Measurements from ENCODE around the gene MAN2B1.
A peak's percentile ranks its signal among the peaks of the same experiment; 100 is the strongest.
"Not testable (repeated sequence)": the region's sequence is repeated elsewhere in the genome, so short reads cannot be mapped to it uniquely, and the experiment has no call there.

MAN2B1 gene

GRCh38 chr19:12689581-12690216, 23.2 kb upstream of the MAN2B1 start:
- no peak for DNase-seq (ENCODE audit: low read depth in 2 of 3, low spot score in 2 of 3)

- no peak for DNase-seq (ENCODE audit: low read depth in 2 of 3, low spot score in 2 of 3)
Observed at GRCh38 chr19:12689012-12689411, 22.5 kb upstream of the MAN2B1 start.

- DNase-seq (ENCODE audit: low read depth in 2 of 3, low spot score in 2 of 3): no peak
Observed at GRCh38 chr19:12687496-12688196, 21.1 kb upstream of the MAN2B1 start, which contains the start of gene GNG14. Gene GNG14 (plus strand): TSS chr19:12687998. CDS start chr19:12688049, 51 bp downstream.

GRCh38 chr19:12685831-12686230, 19.3 kb upstream of the MAN2B1 start:
- DNase-seq (ENCODE audit: low read depth in 2 of 3, low spot score in 2 of 3): no peak

GRCh38 chr19:12681074-12681987, 14.8 kb upstream of the MAN2B1 start, which contains the start of gene DHPS:
Gene DHPS (minus strand): TSS chr19:12681880. CDS start chr19:12681766, 114 bp downstream.
- peak; percentile 70 to 80 (median 73) for DNase-seq (ENCODE audit: low read depth in 2 of 3, low spot score in 2 of 3)

- DNase-seq (ENCODE audit: low read depth in 2 of 3, low spot score in 2 of 3): no peak
Observed at GRCh38 chr19:12680034-12680433, 13.5 kb upstream of the MAN2B1 start.

GRCh38 chr19:12678039-12678438, 11.5 kb upstream of the MAN2B1 start:
- not testable (repeated sequence) for DNase-seq (ENCODE audit: low read depth in 2 of 3, low spot score in 2 of 3)

GRCh38 chr19:12676928-12677327, 10.4 kb upstream of the MAN2B1 start:
- DNase-seq (ENCODE audit: low read depth in 2 of 3, low spot score in 2 of 3): no peak

- DNase-seq (ENCODE audit: low read depth in 2 of 3, low spot score in 2 of 3): peak; percentile 63 to 95 (median 90)
Observed at GRCh38 chr19:12676384-12676792, 9.8 kb upstream of the MAN2B1 start.

- no peak for DNase-seq (ENCODE audit: low read depth in 2 of 3, low spot score in 2 of 3)
Observed at GRCh38 chr19:12675940-12676339, 9.4 kb upstream of the MAN2B1 start.

- no peak for DNase-seq (ENCODE audit: low read depth in 2 of 3, low spot score in 2 of 3)
Observed at GRCh38 chr19:12675399-12675798, 8.9 kb upstream of the MAN2B1 start.

GRCh38 chr19:12672744-12673143, 6.2 kb upstream of the MAN2B1 start:
- no peak for DNase-seq (ENCODE audit: low read depth in 2 of 3, low spot score in 2 of 3)

- DNase-seq (ENCODE audit: low read depth in 2 of 3, low spot score in 2 of 3): no peak
Observed at GRCh38 chr19:12670159-12670928, 3.8 kb upstream of the MAN2B1 start.

- DNase-seq (ENCODE audit: low read depth in 2 of 3, low spot score in 2 of 3): peak in 2 of 3 experiments; percentile 58 to 60
Observed at GRCh38 chr19:12669270-12670158, 3.0 kb upstream of the MAN2B1 start.

GRCh38 chr19:12668932-12669269, 2.4 kb upstream of the MAN2B1 start:
- peak in 1 of 3 experiments; percentile 36 for DNase-seq (ENCODE audit: low read depth in 2 of 3, low spot score in 2 of 3)

GRCh38 chr19:12668346-12668745, 1.8 kb upstream of the MAN2B1 start:
- no peak for DNase-seq (ENCODE audit: low read depth in 2 of 3, low spot score in 2 of 3)

GRCh38 chr19:12667731-12668302, 1.3 kb upstream of the MAN2B1 start:
- no peak for DNase-seq (ENCODE audit: low read depth in 2 of 3, low spot score in 2 of 3)

GRCh38 chr19:12665671-12666264, 774 bp downstream of the MAN2B1 start:
- DNase-seq (ENCODE audit: low read depth in 2 of 3, low spot score in 2 of 3): no peak

GRCh38 chr19:12665281-12665573, 1.3 kb downstream of the MAN2B1 start:
- DNase-seq (ENCODE audit: low read depth in 2 of 3, low spot score in 2 of 3): no peak

All from activated CD8-positive, alpha-beta memory T cell treated with anti-CD3 and anti-CD28 coated beads for 48 hours (primary cell).